Stimulated activated CD8-positive, alpha-beta memory T cell treated with anti-CD3 and anti-CD28 coated beads, Interleukin-2, amount 100 ng/mL, for 1 hour (primary cell): ENCODE results near the gene ZNG1F.
"Not testable (repeated sequence)": the region's sequence is repeated elsewhere in the genome, so short reads cannot be mapped to it uniquely, and the experiment has no call there.

Source experiments
- DNase-seq, 2 donors: peaks; one replicate each; pipeline ENCODE4 v3.0.0-alpha.2; 2020; ENCODE audit warnings: low read depth in 2 of 2

Gene ZNG1F

GRCh38 chr9:41123396-41123795 lies 65.7 kb downstream of the ZNG1F start:
- DNase-seq: not testable (repeated sequence)

GRCh38 chr9:41120696-41121095 lies 68.4 kb downstream of the ZNG1F start:
- not testable (repeated sequence) for DNase-seq

- not testable (repeated sequence) for DNase-seq
Measured at GRCh38 chr9:41119719-41120118, 69.4 kb downstream of the ZNG1F start.

GRCh38 chr9:41119311-41119710 lies 69.8 kb downstream of the ZNG1F start:
- not testable (repeated sequence) for DNase-seq

- not testable (repeated sequence) for DNase-seq
Measured at GRCh38 chr9:41113348-41113747, 75.8 kb downstream of the ZNG1F start.

- not testable (repeated sequence) for DNase-seq
Measured at GRCh38 chr9:41111414-41111813, 77.7 kb downstream of the ZNG1F start.

- not testable (repeated sequence) for DNase-seq
Measured at GRCh38 chr9:41110913-41111312, 78.2 kb downstream of the ZNG1F start.

GRCh38 chr9:41109253-41109652 lies 79.9 kb downstream of the ZNG1F start:
- DNase-seq: not testable (repeated sequence)

GRCh38 chr9:41108816-41109215 lies 80.3 kb downstream of the ZNG1F start:
- DNase-seq: not testable (repeated sequence)

GRCh38 chr9:41106472-41107116 lies 82.5 kb downstream of the ZNG1F start:
- not testable (repeated sequence) for DNase-seq

- not testable (repeated sequence) for DNase-seq
Measured at GRCh38 chr9:41105557-41106253, 83.4 kb downstream of the ZNG1F start.

GRCh38 chr9:41104542-41104941 lies 84.6 kb downstream of the ZNG1F start:
- not testable (repeated sequence) for DNase-seq

- DNase-seq: not testable (repeated sequence)
Measured at GRCh38 chr9:41100508-41100907, 88.6 kb downstream of the ZNG1F start.

- DNase-seq: not testable (repeated sequence)
Measured at GRCh38 chr9:41098759-41099158, 90.4 kb downstream of the ZNG1F start.

- not testable (repeated sequence) for DNase-seq
Measured at GRCh38 chr9:41095060-41095459, 94.1 kb downstream of the ZNG1F start.

- not testable (repeated sequence) for DNase-seq
Measured at GRCh38 chr9:41094010-41094773, 94.9 kb downstream of the ZNG1F start.

GRCh38 chr9:41090922-41091321 lies 98.2 kb downstream of the ZNG1F start:
- DNase-seq: not testable (repeated sequence)

GRCh38 chr9:41090386-41090785 lies 98.7 kb downstream of the ZNG1F start:
- DNase-seq: not testable (repeated sequence)

GRCh38 chr9:41088450-41089059 lies 100.6 kb downstream of the ZNG1F start:
- DNase-seq: not testable (repeated sequence)

- not testable (repeated sequence) for DNase-seq
Measured at GRCh38 chr9:41087929-41088328, 101.2 kb downstream of the ZNG1F start.

GRCh38 chr9:41087157-41087780 lies 101.8 kb downstream of the ZNG1F start:
- not testable (repeated sequence) for DNase-seq
